ENCODE results near the gene LRRC74B.

DNA sequence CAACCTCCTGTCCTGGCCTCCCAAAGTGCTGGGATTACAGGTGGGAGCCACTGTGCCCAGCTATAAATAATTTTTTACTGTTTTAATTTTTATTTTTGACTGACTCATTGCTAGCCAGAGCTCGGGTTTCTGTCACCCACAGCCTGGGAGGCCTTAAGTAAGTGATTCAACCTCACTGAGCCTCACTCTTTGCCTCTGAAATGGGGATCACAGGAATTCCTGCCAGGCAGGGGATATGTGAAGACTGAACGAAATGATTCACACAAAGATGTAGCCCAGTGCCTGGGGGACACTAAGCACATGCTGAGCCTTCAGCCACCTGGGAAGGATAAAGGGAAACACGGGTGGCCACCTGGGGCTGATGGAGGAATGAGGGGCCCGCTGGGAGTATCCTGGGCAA is 3.8 kb upstream of the LRRC74B start:
- TF ChIP-seq CTCF (conservative IDR thresholded peaks at IDR 0.05 in 1 of 2, IDR thresholded peaks at IDR 0.05 in 1 of 2; ENCODE audit: low read depth in 1 of 2, low read length in 2 of 2) (no peak), EZH2 (IDR thresholded peaks at IDR 0.05; ENCODE audit: low read length, missing control alignments) (no peak)

Data from fibroblast of lung (primary cell).